Activated naive CD8-positive, alpha-beta T cell treated with anti-CD3 and anti-CD28 coated beads, Interleukin-2, amount 50 U/mL, for 16 hours (primary cell): ENCODE results near the gene GNAS-AS1.

Experiments used
- DNase-seq: peaks from one replicate; pipeline ENCODE4 v3.0.0-alpha.2; 2020; ENCODE audit warnings: low read depth, low spot score

Gene GNAS-AS1

DNA sequence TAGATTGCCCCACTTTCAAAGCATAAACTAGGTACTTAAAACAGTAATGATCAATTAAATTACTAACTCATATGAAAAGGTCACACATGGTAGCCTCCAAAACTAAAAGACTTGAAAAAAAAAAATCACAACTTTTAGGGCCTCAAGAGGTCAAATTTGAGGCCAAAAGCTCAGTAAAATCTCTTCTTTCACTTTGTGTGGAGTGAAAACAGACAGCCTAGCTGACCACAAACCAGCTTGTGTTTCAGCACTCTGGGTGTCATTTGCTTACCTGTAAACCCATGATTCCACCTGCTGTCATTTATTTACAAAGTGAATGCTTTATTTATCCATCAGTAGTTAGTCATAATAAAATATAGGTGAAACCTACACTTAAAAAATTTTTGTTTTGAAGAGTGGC, 35.8 kb upstream of the GNAS-AS1 start:
- DNase-seq: no peak

DNA sequence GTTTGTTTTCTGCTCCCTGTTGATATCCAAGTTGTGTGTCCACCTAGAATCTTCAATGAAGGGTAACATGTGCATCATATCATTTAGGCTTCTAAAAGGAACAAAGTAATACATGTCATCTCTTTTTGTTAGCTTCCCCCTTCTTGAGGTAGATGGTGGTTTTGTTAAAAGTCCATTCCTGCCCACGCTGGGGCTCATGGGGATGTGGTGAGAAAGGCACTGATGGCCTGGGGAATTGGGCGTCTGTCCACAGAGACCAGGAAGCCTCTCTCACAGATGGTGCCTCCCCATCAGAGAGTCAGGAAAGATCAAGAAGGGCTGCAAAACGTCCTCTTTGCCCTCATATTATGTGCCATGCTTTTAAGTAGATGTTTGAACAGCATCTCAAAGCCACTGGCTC, 34.3 kb upstream of the GNAS-AS1 start:
- DNase-seq: no peak

DNA sequence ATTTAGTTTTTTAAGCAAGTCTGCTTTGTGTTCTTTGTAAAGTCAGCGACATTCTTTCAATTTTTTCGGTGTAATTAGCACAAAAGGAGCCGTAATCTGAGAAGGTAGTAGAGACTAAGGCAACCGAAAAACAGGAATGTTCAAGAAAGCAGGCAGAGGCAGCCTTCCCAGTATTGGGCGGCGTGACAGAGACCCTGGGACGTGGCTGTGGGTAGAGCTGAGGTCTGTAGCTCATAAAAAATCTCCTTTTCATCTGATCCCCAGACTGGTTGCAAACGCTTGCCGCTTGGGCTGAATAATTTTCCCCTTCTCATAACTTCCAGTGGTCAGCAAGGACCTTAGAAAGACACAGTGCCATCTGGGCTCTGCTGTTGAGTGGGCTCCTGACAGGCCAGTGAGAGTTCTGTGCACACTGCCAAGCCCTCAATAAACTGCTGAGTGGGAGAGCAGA, 32.6 kb upstream of the GNAS-AS1 start:
- no peak for DNase-seq

DNA sequence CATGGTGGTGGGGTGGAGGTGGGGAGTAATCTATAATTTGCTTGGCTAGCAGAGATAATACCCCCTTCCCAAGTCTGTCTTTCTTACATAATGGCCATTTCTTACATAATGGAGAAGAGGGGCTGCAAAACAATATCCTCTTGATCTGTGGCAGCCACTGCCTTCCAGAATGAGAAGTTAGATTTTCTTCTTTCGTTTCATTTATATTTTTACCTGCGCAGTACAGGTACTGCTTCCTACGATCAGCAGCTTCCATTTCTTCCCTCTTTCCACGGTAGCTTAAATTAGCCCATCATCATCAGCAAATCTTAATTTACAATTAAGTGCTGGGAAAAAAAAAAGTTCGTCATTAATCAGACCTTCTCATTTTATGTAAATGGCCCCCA, 32.0 kb upstream of the GNAS-AS1 start:
- no peak for DNase-seq

DNA sequence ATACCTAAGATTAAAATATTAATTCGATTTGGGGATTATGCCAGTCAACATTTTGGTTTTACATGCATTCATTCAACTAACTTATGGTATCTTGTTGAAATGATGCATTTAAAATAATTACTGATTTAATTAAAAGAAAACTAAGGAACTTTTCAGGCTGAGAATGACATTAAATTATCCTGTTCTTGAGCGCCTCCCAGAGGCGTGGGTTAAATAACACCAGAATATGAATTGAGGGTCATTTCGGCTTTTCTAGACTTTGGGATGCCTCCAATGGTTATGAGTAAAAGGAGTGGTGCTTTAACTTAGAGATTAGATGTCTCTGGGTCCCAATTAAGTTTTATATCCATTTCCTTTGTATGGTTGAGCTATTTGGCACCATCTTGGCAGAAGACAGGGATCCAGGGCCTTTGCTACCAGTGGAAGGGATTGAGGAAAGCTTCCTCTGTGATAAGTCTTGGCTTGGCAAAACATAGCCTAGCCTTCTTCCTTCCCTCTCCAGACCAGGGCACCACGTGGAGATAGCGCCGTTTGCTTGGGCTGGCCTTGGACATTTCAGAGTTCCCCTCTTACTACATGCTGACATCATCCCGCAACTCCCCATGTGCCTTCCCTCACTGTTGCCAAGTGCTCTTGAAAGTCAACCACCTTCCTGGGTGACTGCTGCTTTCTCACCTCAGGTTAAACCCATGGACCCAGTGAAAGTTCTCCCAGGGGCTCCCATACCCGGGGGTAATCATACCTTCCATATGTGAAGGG, 30.5 kb upstream of the GNAS-AS1 start:
- DNase-seq: no peak

DNA sequence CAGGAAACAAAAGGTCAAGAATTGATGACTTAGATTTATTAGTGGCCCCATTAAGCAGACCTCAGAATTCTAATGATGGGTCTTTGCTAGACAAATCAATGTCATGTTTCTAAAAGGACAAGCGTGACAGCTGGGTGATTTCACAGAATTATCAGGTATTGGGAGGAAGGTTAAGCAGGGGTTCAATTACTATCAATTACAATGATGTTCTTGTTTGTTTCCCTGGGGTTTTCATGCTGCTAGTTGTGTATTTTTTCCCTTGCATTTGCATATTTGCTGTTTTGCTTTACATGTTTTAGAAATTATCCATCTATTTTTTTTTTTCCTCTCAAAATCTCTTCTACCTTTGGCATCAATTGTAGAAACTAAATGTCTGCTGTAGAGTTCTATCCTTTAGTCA, 29.7 kb upstream of the GNAS-AS1 start:
- no peak for DNase-seq

DNA sequence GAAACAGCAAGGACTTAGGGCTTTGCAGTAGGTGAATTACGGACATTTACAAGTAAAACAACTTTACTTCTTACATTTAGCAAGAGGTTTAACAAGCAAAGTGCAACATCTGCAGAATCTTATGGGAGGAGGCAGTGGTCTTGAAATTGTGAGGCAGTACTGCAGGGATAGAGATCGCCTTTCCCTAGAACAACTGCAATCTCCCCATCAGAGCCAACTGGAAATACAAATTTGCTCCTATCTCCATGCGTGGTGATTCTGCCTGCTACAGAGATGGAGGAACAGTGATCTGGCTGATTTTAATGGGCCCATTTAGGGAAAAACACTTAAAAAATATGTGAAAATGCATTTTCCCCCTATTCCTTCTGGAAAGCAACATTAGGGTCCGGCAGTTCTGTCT, 27.7 kb upstream of the GNAS-AS1 start:
- no peak for DNase-seq

DNA sequence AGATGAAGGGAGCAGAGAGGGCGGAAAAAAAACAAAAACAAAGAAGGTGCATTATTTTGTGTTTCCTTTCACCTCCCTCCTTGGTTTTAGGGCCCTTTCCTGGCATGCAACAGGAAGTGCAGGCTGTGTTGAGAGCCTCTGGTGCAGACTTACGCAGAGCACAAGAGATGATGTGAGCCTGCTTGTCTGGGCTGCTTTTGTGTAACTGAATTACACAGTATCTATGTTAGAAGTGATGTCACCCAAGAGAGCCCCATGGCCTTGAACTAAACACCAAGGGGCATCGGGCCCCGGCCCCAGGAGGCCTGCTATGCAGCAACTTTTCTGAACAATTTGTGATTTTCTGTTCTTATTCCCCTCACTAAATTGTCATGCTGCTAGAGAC, 27.3 kb upstream of the GNAS-AS1 start:
- DNase-seq: no peak

DNA sequence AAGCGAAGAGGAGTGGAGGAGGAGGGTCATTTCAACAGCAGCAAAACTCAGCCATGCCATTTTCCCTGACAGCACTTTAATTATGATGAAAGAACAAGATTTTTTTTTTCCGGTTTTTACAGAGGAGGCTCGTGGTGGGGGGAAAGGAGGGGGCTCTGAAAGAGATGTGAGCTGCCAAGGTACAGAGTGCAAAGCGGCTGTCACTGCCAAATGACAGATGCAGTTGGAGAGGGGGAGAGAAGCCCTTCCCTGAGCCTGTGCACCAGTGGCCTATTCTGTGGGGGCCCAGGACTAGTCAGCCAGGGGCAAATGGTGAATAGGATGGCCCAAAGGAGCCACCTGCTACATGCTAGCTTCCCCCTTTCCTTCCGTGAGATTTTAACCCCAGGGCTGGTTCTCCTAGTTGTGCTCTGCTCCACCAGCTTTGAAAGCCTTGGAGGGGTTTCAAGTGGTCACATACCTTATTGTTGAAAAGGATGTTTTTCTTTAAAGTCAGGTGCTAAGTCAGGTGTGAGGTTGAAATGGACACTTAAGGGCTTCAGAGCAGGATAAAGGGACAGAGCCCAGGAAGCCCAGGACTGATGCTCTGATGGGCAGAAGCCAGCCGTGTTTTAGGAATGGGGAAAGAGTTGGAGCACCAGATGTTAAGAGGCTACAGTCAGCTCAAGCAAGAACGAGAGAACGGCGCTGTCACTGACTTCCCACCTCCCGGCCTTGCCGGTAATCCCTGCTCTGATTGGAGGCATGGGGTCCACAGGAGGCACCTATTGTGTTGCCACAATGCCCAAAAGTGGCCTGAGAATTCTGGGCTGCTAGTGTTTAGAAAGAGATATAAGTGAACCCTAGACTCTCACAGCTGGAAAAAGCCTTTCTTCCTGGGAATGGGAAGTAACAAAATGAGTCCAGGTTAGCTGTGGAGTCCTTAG, 26.6 kb upstream of the GNAS-AS1 start:
- DNase-seq: no peak

DNA sequence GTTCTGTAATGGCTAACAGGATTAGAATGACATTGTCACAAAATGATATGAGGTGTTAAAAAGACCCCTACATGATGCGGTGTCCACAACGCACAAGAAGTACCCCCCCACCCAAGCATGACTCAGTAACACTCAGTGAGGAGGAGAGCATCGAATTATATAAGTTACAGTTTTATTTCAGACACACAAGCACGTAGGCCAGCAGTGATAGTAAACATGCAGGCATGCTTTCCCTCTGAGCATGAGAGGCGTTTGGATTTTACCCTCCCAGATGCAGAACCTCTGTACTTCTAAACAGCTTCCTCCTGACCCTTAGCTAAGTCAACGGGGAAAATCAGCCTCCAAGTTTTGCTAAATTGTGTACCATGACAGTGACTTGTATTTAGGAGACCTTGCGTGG, 25.7 kb upstream of the GNAS-AS1 start:
- DNase-seq: no peak

DNA sequence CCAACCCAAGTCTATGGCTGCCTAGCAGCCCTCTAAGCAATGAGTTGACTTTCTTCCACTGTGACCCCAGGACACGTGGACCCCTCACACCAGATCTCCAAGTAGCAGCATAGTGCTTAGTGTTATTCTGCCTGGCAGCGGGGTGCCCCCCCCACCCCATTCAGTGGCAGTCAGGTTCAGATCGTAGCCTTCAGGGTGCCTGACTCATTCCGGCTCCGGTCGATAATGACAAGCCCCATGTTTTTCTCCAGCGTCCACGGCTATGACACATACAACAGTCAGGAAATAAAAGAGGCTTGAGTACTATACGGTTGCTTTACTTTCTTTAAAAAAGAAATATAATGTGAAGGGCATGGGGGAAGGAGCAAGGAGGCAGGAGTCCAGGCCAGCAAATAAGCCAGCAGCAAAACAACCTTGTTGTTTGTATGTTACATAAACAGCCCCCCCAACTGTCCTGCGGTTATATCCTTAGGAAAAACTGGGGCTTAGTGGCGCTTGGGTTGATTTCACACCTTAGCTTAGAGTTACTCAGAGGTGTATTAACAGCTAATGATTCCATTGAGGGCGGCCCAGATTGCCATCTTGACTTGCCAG, 24.9 kb upstream of the GNAS-AS1 start:
- no peak for DNase-seq

DNA sequence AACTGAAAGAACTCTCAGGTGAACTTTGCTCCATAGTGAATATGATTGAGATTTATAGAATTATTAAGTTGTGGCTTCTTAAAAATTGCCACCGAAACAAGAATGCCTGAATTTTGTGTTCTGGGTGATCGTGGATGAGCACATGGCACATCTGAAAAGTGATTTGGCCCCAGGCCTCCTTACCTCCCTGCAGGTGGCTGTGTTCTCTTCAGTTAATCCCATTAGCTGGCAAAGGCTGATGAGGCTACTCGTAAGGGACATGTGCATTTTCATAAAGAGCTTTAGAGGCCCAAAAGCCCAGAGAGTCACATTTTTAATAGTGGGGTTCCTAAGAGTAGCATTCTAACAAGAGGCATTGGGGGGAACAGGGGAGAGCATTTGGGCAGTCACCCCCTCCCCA, 24.4 kb upstream of the GNAS-AS1 start:
- DNase-seq: no peak

DNA sequence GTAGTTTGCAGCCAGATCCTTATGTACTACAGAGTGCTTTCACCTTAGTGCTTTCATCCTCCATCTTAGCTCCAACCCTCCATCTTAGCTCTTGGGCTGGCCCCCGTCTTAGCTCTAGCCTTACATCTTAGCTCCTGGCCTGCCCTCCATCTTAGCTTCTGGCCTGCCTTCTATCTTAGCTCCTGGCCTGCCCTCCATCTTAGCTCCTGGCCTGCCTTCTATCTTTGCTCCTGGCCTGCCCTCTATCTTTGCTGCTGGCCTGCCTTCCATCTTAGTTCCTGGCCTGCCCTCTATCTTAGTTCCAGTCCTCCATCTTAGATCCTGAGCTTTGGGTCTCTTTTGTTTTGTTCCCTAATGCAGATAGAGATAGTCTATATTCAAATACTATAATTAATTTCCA, 23.8 kb upstream of the GNAS-AS1 start:
- DNase-seq: no peak

DNA sequence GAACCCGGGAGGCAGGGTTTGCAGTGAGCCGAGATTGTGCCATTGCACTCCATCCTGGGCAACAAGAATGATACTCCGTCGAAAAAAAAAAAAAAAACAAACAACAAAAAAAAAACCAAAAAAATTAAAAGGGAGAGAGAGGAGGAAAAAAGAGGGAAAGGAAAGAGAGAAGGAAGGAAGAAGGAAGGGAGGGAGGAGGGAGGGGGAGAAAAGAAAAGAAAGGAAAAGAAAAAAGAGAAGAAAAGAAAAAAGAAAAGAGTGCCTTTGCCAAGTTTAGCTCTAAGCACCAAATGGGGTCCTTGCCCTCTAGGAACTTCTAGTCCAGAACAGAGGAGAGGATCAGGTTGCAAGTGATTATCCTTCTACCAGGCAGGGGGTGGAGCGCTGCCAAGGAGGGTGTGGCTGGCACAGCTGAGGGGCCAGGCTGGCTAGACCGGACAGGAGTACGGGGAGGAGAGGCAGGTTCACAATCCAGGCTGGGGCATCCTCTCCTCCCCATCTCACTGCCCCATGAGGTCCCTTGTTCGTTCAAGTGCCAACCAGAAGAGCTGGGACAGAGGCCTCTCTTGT, 20.9 kb upstream of the GNAS-AS1 start:
- DNase-seq: no peak

DNA sequence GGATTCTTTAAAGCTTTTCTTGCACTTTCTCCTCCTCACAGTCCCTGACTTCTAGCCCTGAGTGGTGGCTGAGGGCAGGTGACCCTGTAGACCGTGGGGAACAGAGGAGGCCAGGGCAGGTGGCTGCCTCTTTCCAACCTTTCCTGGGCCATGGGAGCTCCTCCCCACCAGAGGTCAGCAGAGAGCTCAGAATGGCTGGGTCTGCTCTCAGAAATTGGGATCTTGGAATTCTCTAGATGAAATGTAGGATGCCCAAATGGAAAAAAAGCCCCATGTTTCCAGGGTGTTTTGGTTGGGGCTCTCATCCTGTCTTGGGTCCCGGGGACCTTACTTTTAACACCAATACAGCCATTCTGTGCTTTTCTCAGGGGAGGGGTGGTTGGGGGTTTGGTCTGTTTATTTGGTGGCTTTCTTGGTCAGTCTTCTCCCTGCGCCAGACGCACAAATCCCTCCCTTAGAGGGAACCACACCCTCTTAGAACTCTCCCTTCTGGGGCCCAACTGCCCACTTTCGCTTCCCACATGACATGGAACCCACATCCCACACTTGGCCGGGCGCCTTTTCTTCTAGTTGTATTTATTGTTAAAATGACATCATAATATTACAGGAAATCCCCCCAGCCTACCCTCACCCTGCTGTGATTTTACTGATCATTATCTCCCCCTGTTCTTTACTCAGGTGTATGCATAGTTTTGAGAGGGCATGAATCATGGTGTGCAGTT, 19.8 kb upstream of the GNAS-AS1 start:
- no peak for DNase-seq

DNA sequence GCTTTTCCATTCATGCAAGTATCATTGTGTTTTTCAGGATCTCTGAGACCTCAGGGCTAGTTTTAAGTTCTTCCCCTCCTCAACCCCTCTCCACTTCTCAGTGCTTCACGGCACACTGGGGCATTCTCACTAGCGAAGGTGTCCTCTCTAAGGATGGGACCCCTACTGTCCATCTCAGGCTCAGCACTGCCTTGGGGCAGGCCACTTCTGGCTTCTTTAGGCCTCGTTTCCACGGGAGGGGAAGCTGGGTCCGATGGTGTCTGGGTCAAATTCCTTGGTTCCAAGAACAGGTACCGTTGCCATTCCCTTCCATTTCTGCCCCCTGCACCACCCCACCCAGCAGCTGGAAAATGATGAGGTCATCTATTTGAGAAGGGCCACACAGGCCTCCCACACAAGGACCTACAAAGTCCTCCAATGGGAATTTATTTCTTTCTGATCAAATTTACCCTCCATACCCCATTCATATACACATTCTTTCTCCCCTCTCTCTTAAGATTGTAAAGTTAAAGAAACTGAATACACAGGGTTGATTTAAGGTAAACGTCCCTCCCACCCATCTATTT, 19.0 kb upstream of the GNAS-AS1 start:
- no peak for DNase-seq

DNA sequence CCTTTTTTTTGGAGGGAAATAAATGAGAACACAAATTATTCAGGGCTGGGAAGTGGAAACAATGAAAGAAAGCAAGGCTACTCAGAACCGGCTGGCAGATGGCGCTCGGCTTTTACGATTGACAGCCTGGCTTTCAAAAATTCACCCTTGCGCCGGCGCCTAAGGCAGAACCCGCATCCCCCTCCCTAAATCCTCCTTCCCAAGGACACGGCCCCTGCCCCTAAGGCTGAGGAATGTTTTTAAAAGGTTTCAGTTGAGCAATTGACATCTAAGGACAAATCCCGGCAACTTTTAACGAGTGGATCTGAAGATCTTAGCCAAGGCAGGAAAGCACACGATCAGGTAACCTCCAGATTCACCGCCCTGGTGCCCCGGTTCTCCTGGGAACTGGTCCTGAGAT, 18.1 kb upstream of the GNAS-AS1 start:
- DNase-seq: no peak

DNA sequence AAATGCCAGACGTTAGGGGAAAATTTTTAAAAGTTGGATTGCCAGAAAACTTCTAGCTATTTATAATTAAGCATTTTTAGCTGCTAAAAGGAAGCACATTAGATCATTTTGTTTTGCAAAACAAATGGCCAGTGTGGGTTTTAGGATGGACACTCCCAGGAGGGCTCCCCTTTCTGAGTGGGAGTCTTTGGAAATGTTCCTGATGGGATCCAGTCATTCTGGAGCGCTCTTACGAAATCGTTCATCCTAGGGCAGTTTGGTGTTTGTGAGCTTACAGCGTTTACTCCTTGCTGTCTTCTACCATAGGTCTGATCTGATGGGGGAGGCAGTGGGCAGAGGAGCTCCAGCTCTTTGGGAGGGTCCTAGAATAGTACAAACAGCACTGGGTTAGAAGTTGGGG, 16.5 kb upstream of the GNAS-AS1 start:
- DNase-seq: no peak

DNA sequence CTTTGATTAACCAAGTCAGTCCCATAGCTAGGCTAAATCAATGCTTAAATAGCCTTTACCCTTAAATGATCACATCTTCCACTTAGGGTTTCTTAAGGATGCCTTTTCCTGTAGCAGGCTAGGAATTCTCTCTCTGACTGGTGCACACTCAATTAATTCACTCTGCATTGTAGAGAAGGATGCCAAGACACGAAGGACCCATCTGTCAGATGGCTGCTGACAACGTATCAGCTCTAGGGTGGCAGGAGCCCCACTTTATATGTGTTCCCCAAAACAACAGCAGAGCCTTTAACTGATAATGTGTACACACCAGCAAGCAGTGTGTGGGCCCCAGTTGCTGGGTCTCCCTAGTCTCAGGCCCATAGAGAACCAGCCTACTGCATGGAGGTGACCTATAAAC, 15.1 kb upstream of the GNAS-AS1 start:
- no peak for DNase-seq

DNA sequence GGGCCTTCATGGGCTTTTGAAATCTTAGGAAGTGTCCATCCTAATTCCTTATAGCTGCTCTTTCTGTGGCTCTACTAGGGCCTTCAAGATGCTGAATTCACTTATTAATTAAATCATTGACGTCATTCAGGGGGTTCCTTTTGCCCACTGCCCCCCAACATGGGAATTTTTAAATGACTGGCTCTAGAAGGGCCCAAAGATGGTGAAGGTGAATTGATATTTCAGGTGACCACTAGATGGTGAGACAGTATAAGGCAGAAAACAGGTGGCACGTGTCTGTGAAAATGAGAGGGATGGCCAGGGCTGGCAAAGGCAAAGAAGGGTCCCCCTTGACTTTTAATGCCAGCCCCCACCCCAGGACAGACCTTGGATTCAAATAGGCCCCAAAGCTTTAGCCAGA, 13.6 kb upstream of the GNAS-AS1 start:
- DNase-seq: no peak

DNA sequence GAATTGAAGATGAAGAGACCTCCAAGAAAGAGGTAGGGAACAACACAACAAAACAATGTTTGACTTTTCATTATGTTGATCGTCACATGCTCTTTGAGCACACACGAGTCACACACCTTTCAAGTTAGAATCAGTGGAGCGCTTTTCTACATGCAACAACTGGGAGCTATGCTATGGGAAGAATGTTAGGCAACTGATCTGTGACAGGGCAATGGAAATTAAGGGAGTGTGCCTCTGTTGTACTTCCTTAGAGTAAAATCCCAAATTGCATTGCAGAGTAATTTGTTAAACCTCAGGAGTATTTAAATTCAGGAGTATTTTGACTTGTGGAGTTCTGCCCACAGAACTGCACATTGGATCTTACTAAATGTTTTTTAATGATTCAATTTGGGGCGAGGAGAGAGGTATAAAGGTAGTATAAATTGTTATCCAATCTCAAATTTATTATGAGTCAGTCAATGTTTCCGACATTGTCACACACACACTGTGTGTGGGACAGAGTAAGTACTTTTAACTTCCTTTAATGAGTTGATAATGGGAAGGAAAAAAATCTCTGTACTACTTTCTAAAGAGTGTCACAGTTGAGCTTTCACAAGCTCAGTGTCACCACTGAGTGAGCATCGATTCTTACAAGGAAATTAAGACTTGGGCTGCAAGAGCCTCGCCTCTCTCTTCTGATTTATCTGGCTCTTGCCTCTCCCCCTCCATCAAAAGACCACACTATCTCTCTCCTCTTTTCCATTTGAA, 12.5 kb upstream of the GNAS-AS1 start:
- DNase-seq: no peak
